HepG2 (cell line): ENCODE results near the gene CETN2. TPM values are rescaled to one million over a fixed set of nuclear protein-coding genes. Genes with fewer than 3 reads are reported as not detected.

ENCODE experiments used
- CSRNP1 ChIP-seq: sonication (generic); formaldehyde crosslinking; IDR thresholded peaks from 2 replicates; pipeline ENCODE4 v1.8.1; 2023; ENCODE audit warnings: mild to moderate bottlenecking, missing genetic modification reagents
- KAT8 ChIP-seq: IDR thresholded peaks from 2 replicates; pipeline ENCODE4 v1.6.1; 2016; ENCODE audit warnings: missing genetic modification reagents, missing compliant biosample characterization
- PAXIP1 ChIP-seq: sonication (generic); formaldehyde crosslinking; conservative IDR thresholded peaks from 2 replicates; pipeline ENCODE4 v1.4.0; 2020; ENCODE audit warnings: mild to moderate bottlenecking, missing genetic modification reagents, moderate library complexity
- REST ChIP-seq, 2 experiments: IDR thresholded peaks; 2 replicates each; pipeline ENCODE4 v1.6.1; 2011 to 2012; ENCODE audit warnings: low read length in 2 of 2, borderline replicate concordance in 1 of 2, low read depth in 1 of 2, mild to moderate bottlenecking in 1 of 2, moderate library complexity in 1 of 2
- SMAD9 ChIP-seq: sonication (generic); formaldehyde crosslinking; IDR thresholded peaks from 2 replicates; pipeline ENCODE4 v1.5.1; 2020; ENCODE audit warnings: mild to moderate bottlenecking, missing genetic modification reagents
- SMARCE1 ChIP-seq: fragments of 450-650 bp; IDR thresholded peaks from 2 replicates; pipeline ENCODE4 v1.6.1; 2017; ENCODE audit warnings: borderline replicate concordance
- TAF1 ChIP-seq: sonication (generic); formaldehyde crosslinking; IDR thresholded peaks from 2 replicates; pipeline ENCODE4 v1.4.0; 2020; ENCODE audit warnings: missing genetic modification reagents
- UBTF ChIP-seq: sonication (generic); formaldehyde crosslinking; IDR thresholded peaks from 2 replicates; pipeline ENCODE4 v1.4.0; 2020; ENCODE audit warnings: mild to moderate bottlenecking, missing genetic modification reagents
- ZNF30 ChIP-seq: sonication (generic); formaldehyde crosslinking; IDR thresholded peaks from 2 replicates; pipeline ENCODE4 v1.5.0; 2020; ENCODE audit warnings: mild to moderate bottlenecking, missing genetic modification reagents
- ZNF550 ChIP-seq: sonication (generic); formaldehyde crosslinking; IDR thresholded peaks from 2 replicates; pipeline ENCODE4 v1.4.0; 2020; ENCODE audit warnings: mild to moderate bottlenecking, missing genetic modification reagents, borderline replicate concordance
- ZNF570 ChIP-seq: sonication (generic); formaldehyde crosslinking; IDR thresholded peaks from 2 replicates; pipeline ENCODE4 v1.4.0; 2020; ENCODE audit warnings: mild to moderate bottlenecking, missing genetic modification reagents, borderline replicate concordance
- ZNF598 ChIP-seq: sonication (generic); formaldehyde crosslinking; IDR thresholded peaks from 2 replicates; pipeline ENCODE4 v1.5.1; 2020; ENCODE audit warnings: mild to moderate bottlenecking, missing genetic modification reagents, borderline replicate concordance
- ZNF724P ChIP-seq: sonication (generic); formaldehyde crosslinking; IDR thresholded peaks from 2 replicates; pipeline ENCODE4 v1.8.0; 2022; ENCODE audit warnings: missing genetic modification reagents, borderline replicate concordance
- polyA plus RNA-seq, 8 experiments: library from polyadenylated mRNA; depleted of rRNA in 3 of 8; stranded (reverse) in 7 of 8; unstranded in 1 of 8; fragments of >200 nt; fragmentation: Illumina TruSeq in 4 of 8; extraction: Trizol in 4 of 8; gene quantifications; 2 replicates each; pipeline versions ENCODE4 v1.2.1 to v1.2.3, GENCODE V29; 2011 to 2016; ENCODE audit warnings: low read depth in 4 of 8, missing spikeins in 1 of 8, mixed read lengths in 1 of 8; ENCODE audit not compliant: insufficient read depth in 1 of 8
- total RNA-seq, 5 experiments: library from RNA; depleted of rRNA; stranded (reverse); fragments of >200 nt; fragmentation: Illumina TruSeq; extraction: Trizol; gene quantifications; 2 replicates each; pipeline ENCODE4 v1.2.3, GENCODE V29; 2016; ENCODE audit warnings: low read depth in 1 of 5
- TF ChIP-seq, protein P1 (sequence below): sonication (generic); formaldehyde crosslinking; IDR thresholded peaks from 2 replicates; pipeline ENCODE4 v1.8.0; 2022; ENCODE audit warnings: mild to moderate bottlenecking, missing genetic modification reagents, borderline replicate concordance

CETN2 gene
- total and polyA plus RNA-seq, 2 of the 13 experiments (the other 11 are each of a cell fraction or from before 2014, with no cell fraction given) = 17.2 to 85.4 TPM

DNA sequence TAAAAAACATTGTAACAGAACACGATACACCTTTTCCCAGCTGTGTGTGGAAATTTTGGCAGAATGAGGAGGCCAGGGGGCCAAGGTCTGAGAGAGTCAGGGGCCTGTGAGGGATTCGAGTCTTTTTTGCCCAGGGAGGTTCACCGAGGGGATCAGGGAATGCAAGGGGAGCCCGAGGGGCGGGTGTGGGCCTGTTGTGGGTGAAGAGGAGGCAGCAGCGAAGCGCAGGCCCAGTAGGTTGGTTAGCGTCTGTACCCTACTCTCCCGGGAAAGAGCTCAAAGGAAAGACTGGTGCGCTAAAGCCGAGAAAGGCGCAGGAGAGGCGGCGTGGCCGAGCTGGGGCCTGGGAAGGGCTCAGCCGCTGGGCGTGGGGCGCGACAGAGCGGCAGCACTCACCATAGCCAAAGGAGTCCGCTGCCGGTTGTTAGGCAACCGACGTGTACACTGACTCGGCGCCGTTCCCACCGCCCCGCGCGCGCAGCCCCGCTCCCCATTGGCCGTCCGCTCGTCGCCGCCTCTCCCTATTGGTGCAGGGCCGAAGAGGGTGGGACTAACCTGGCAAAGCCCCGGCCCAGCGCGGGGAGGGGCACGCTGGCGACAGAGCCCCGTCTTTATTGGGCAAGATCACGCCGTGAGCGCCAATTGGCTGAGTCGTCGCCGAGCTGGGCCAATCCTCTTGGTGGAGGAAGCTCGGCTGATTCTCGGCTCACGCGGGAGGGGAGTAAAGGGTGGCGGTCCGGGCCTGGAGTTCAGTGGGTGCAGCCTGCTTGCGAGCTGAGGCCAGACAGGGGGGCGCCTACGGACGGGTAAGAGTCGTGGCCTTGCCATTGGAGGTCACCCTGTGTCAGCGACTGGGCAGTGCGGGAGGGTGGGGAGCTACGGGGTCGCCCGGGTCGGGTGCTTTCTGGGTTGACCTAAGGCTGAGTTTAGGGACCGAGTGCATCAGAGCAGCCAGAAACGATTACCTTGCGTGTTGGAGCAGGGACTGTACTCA, at the start of gene CETN2, which contains the start of gene NSDHL (continued):
- peak; percentile 48 for TF ChIP-seq PAXIP1 (CRISPR knock-in tag)
- peak; percentile 71; the same call in 1 of the 2 replicates for TF ChIP-seq UBTF (CRISPR knock-in tag)
- no peak for TF ChIP-seq ZNF570
- TF ChIP-seq ZNF550 (CRISPR knock-in tag) = no peak
- TF ChIP-seq ZNF30 (CRISPR knock-in tag) = no peak
- TF ChIP-seq REST (IDR thresholded peaks at IDR 0.05; ENCODE audit: borderline replicate concordance in 1 of 2, low read depth in 1 of 2, low read length in 2 of 2) = peak in 1 of 2 experiments; percentile 56; a peak in 1 of 4 replicates
- no peak for TF ChIP-seq SMAD9 (CRISPR knock-in tag)
- peak; percentile 41 for TF ChIP-seq KAT8 (CRISPR knock-in tag)
- TF ChIP-seq CSRNP1 (CRISPR knock-in tag) = no peak
- TF ChIP-seq SMARCE1 = no peak
- peak; percentile 66 for TF ChIP-seq TAF1
- no peak for TF ChIP-seq ZNF598 (CRISPR knock-in tag)
- TF ChIP-seq, protein P1, sequence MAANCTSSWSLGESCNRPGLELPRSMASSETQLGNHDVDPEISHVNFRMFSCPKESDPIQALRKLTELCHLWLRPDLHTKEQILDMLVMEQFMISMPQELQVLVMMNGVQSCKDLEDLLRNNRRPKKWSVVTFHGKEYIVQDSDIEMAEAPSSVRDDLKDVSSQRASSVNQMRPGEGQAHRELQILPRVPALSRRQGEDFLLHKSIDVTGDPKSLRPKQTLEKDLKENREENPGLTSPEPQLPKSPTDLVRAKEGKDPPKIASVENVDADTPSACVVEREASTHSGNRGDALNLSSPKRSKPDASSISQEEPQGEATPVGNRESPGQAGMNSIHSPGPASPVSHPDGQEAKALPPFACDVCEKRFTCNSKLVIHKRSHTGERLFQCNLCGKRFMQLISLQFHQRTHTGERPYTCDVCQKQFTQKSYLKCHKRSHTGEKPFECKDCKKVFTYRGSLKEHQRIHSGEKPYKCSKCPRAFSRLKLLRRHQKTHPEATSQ (CRISPR knock-in tag) = peak; percentile 42; the same call in 1 of the 2 replicates
- no peak for TF ChIP-seq ZNF724P (CRISPR knock-in tag)
